Panc1 (cell line): ENCODE measurements around the gene SUPT3H.

Experiments used
- POLR2AphosphoS5 ChIP-seq: IDR thresholded peaks from 2 replicates; pipeline ENCODE4 v1.6.1; 2012; ENCODE audit warnings: mild to moderate bottlenecking, low read depth, low read length, moderate library complexity
- TCF7L2 ChIP-seq: IDR thresholded peaks from 2 replicates; pipeline ENCODE4 v1.6.1; 2011; ENCODE audit warnings: mild to moderate bottlenecking, low read depth, low read length, inconsistent platforms
- TF ChIP-seq, protein P1 (sequence below): fragments of 450-650 bp; IDR thresholded peaks from 2 replicates; pipeline ENCODE4 v1.5.1; 2017; ENCODE audit warnings: mild to moderate bottlenecking
- TF ChIP-seq, protein P2 (sequence below), 2 experiments: IDR thresholded peaks; 2 replicates each; pipeline ENCODE4 v1.6.1; 2011 to 2012; ENCODE audit warnings: low read depth in 2 of 2, control low read depth in 1 of 2, low read length in 1 of 2, mild to moderate bottlenecking in 1 of 2, moderate library complexity in 1 of 2; ENCODE audit not compliant: insufficient read depth in 1 of 2

DNA sequence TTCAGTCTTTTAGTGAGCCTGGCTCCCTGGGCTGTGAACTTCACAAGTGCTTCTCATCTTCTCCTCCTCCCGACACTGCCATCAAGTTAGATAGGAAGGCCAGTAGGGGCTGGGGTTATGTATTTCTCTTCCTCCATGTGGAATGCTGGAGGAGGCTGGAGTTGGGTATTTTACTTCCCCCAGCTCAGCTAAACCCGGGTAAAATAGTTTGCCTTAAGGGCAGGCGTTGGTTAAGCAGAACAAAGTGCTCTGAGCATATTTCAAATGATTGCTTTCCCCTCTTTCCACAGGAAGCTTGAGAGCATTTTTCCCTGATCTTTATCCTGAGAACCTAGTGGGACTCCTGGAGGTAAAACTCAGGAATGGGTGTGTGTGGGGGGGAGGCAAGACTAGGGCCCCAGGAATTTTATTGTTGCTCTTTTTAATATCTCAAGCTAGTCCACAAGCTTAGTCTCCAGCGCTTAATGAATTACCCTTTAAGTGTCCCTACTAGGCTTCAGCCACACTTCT, 16.9 kb upstream of the SUPT3H start:
- no peak for TF ChIP-seq POLR2AphosphoS5
- TF ChIP-seq, protein P1, sequence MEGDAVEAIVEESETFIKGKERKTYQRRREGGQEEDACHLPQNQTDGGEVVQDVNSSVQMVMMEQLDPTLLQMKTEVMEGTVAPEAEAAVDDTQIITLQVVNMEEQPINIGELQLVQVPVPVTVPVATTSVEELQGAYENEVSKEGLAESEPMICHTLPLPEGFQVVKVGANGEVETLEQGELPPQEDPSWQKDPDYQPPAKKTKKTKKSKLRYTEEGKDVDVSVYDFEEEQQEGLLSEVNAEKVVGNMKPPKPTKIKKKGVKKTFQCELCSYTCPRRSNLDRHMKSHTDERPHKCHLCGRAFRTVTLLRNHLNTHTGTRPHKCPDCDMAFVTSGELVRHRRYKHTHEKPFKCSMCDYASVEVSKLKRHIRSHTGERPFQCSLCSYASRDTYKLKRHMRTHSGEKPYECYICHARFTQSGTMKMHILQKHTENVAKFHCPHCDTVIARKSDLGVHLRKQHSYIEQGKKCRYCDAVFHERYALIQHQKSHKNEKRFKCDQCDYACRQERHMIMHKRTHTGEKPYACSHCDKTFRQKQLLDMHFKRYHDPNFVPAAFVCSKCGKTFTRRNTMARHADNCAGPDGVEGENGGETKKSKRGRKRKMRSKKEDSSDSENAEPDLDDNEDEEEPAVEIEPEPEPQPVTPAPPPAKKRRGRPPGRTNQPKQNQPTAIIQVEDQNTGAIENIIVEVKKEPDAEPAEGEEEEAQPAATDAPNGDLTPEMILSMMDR, result no peak
- TF ChIP-seq, protein P2, sequence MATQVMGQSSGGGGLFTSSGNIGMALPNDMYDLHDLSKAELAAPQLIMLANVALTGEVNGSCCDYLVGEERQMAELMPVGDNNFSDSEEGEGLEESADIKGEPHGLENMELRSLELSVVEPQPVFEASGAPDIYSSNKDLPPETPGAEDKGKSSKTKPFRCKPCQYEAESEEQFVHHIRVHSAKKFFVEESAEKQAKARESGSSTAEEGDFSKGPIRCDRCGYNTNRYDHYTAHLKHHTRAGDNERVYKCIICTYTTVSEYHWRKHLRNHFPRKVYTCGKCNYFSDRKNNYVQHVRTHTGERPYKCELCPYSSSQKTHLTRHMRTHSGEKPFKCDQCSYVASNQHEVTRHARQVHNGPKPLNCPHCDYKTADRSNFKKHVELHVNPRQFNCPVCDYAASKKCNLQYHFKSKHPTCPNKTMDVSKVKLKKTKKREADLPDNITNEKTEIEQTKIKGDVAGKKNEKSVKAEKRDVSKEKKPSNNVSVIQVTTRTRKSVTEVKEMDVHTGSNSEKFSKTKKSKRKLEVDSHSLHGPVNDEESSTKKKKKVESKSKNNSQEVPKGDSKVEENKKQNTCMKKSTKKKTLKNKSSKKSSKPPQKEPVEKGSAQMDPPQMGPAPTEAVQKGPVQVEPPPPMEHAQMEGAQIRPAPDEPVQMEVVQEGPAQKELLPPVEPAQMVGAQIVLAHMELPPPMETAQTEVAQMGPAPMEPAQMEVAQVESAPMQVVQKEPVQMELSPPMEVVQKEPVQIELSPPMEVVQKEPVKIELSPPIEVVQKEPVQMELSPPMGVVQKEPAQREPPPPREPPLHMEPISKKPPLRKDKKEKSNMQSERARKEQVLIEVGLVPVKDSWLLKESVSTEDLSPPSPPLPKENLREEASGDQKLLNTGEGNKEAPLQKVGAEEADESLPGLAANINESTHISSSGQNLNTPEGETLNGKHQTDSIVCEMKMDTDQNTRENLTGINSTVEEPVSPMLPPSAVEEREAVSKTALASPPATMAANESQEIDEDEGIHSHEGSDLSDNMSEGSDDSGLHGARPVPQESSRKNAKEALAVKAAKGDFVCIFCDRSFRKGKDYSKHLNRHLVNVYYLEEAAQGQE (IDR thresholded peaks at IDR 0.05; ENCODE audit: insufficient read depth in 1 of 2, low read depth in 2 of 2, low read length in 1 of 2), result no peak
- TF ChIP-seq TCF7L2, result no peak
